Muscle of back (tissue), 13 donors: ENCODE measurements around the gene CCL22. TPM values are rescaled to one million over a fixed set of nuclear protein-coding genes. Genes with fewer than 3 reads are reported as not detected.
A peak's percentile ranks its signal among the peaks of the same experiment; 100 is the strongest.
"Not testable (repeated sequence)": the region's sequence is repeated elsewhere in the genome, so short reads cannot be mapped to it uniquely, and the experiment has no call there.

Source experiments
- DNase-seq, 3 donors: peaks; one replicate each; pipeline versions ENCODE4 v3.0.0 to v3.0.0-alpha.2; 2013
- long read RNA-seq, 9 donors: transcript quantifications; one replicate each; lab custom pipeline, GENCODE V29; 2026
- polyA plus RNA-seq, 10 donors: library from polyadenylated mRNA; unstranded; fragments of 120-200 nt; gene quantifications; one replicate each; pipeline ENCODE4 v1.2.1, GENCODE V29; 2013; ENCODE audit not compliant: insufficient read length in 10 of 10

The CCL22 gene, protein sequence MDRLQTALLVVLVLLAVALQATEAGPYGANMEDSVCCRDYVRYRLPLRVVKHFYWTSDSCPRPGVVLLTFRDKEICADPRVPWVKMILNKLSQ
- under 1 TPM in 9 of 10 donors, not detected in 1; 0.07 to 0.33 (median 0.11) TPM for polyA plus RNA-seq
- long read RNA-seq, donor 1: 0 reads
- long read RNA-seq, donor 2: 0 reads
- long read RNA-seq, donor 3, partial matches to known transcripts: 5 of 5 reads
- long read RNA-seq, donor 3, other reads (novel, unspliced or antisense): 0 of 5 reads
- long read RNA-seq, donor 4: 0 reads
- long read RNA-seq, donor 5: 0 reads
- long read RNA-seq, donor 6: 0 reads
- long read RNA-seq, donor 7: 0 reads
- long read RNA-seq, donor 8: 0 reads
- long read RNA-seq, donor 9: 0 reads

GRCh38 chr16:57358527-57359095 lies at the start of gene CCL22:
TSS of gene CCL22 (plus strand) at chr16:57358783. CDS start at chr16:57358817, 34 bp downstream.
- no peak for DNase-seq

DNA sequence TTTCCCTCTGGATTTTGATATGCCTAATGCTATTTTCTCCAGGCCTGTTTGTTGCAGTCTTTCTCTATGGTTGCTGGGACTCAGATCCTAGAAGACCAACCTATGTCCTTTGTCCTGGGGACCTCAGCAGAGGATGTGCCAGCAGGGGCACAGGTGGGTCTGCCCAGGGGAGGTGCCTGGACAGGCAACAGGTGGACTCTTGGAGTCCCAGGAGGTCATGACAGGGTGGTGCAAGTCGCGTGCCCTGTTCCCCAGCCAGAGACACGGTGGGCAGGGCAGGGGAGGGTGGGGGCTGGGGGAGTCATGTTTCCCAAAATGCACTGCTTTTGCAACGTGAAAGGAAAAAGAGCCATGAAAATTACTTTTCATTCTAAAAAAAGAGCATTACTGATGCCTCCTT lies 47.8 kb upstream of the CCL22 start:
- no peak for DNase-seq

DNA sequence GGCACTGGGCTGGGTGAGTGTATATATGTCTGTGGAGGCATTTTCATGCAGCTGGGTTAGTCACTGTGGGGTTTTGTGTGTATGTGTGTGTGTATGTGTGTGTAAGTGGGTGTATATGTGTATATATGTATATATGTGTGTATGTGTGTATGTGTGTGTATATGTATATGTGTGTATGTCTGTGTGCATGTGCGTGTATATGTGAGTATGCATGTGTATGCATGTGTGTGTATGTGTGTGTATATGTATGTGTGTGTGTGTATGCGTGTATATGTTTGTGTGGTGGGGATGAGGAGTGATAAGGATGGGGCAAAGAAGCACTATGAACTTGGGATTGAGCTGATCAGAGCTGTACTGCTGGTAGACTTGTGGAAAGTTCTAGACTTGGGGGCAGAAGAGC lies 45.1 kb upstream of the CCL22 start:
- DNase-seq: no peak

GRCh38 chr16:57314161-57314785 lies 44.3 kb upstream of the CCL22 start:
- no peak for DNase-seq

DNA sequence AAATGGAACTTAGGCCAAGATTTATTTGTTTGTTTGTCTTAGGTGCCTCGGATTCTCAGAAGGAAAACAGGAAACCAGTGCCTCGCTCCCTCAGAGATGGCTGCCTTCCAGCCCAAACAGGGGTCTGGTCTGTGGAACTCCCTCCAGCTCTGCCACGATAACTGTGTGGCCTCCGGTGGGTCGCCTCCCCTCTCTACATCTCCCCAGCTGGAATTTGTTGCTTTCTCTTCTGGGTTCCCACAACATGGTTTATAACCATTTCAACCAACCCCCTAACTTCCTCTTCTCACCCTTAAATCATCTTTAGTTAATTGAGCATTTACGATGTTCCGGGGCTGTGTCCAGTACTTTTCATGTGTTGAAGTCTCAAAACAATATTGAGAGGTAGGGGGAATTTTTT lies 43.2 kb upstream of the CCL22 start:
- no peak for DNase-seq

DNA sequence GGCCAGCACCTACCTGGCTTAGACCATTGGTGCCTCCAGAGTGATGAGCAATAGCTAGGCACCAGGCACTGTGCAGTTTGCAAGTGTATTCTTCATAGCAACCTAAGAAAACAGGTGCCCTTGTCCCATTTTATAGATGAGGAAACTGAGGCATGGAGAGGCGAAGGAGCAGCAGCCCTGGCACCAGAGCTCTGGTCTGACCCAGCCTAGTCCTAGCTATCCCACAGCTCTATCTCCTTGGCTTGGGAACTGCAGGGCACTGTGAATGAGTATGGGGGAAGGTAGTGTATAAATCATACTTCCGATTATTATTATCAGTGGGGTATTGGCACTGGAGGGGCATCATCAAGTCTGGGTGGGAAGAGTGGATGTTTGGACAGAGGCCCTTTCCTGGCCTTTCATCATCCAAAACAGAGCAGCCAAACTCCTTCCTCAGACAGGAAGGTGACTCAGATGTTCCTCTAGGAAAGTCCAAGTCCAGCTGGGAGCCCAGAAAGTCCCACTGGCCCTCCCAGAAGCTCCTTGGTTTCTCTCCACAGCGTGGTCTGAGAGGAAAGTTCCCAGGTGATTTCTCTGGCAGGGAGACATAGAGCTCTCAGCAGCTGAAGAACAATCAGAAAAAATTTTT lies 42.1 kb upstream of the CCL22 start:
- peak in 2 of 3 donors; percentile 52 to 68 for DNase-seq

DNA sequence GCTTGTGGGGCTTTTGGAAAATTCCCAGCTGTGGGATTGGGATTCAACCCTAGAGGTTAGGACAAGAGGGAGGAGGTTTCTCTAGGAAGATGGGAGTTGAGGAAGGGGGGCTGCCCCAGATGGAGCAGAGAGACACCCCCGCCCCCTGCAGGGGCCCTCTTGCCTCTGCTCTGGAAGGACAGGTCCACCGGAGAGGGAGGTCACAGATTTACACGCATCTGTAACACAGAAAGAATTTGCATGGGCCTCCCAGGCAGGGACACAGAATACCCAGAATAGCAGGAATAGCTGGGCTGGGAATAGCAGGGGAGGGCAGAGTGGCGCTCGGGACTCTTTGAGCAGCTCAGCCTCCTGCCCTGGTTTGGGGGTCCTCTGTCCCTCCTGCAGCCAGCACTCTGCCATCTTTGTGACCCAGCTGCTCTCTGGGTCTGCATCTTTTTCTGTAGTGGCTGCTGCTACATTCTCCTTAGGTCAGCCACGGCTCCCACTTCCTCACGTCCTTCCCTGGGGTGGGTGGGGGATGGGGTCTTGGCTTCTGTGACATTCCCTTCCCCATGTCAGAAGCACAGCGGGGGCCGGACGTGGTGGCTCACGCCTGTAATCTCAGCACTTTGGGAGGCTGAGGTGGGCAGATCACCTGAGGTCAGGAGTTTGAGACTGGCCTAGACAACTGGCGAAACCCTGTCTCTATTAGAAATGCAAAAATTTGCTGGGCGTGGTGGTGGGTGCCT lies 40.2 kb upstream of the CCL22 start:
- DNase-seq: peak in 1 of 3 donors; percentile 27

- no peak for DNase-seq
These were observed 38.9 kb upstream of the CCL22 start for GRCh38 chr16:57319646-57320045.

- no peak for DNase-seq
These were observed 33.8 kb upstream of the CCL22 start for GRCh38 chr16:57324749-57325148.

DNA sequence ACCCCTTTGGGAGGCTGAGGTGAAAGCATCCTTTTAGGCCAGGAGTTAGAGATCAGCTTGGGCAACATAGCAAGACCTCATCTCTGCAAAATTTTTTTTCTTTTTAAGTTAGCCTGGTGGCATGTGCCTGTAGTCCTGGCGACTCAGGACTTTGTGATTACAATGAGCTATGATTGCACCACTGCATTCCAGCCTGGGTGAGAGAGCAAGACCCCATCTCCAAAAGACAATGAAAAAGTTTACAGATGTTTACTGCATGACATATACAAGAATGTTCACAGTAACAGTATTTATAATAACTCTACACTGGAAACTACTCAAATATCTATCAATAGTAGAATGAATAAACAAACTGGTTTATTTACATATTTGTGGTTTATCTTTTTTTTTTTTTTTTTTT lies 33.1 kb upstream of the CCL22 start:
- no peak for DNase-seq

- DNase-seq: no peak
These were observed 28.8 kb upstream of the CCL22 start for GRCh38 chr16:57329718-57330327.

DNA sequence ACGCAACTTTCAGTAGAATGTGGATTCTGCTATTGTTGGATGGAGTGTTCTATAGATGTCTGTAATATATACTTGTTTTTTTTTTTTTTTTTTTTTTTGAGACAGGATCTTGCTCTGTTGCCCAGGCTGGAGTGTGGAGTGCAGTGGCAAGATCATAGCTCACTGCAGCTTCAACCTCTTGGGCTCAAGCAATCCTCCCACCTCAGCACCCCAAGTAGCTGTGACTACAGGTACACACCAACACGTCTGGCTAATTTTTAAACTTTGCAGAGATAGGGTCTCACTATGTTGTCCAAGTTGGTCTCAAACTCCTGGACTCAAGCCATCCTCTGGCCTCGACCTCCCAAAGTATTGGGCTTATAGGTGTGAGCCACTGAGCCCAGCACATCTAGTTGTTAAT lies 27.2 kb upstream of the CCL22 start:
- DNase-seq: no peak

GRCh38 chr16:57333402-57333801 lies 25.2 kb upstream of the CCL22 start:
- no peak for DNase-seq

- no peak for DNase-seq
These were observed 23.2 kb upstream of the CCL22 start for GRCh38 chr16:57335366-57335765.

GRCh38 chr16:57341062-57341440 lies 17.5 kb upstream of the CCL22 start:
- DNase-seq: no peak

DNA sequence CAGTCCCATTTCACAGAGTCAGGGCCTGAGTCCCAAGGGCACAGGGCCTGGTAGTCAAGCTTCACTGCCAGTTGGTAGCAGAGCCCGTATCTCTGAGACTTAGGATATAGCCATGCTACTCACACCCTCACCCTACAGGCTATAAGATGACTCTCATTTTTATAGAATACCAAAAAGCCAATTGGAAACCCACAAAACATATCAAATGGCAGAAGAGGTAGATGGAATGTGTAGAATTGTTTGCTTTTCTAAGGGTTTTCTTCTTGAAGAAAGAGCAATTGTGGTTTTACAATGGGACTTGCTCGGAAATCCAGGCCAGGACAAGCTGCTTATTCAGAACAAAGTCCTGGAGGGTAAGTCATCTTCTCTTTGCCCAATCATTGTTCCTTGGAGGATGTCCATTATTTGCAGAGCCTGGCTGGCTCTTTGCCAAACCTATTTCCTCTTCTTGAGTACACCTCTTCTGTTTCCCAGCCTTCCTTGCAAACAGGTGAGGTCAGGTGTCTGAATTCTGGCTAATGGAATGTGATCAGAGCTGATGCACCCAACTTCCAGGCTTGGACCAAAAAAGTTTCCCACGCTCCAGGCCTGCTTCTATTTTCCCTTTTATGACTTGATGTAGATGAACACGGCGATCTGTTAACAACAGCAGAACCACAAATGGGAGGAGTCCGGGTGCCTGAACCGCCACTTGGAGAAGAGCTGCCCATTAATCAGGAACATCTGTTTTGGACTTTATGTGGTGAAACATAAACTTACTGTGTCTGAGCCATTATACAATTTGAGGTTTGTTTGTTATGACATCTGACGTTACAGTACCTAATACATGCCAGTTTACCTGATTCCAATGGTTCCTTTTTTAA lies 16.9 kb upstream of the CCL22 start:
- peak in 2 of 3 donors; percentile 20 to 81 for DNase-seq

DNA sequence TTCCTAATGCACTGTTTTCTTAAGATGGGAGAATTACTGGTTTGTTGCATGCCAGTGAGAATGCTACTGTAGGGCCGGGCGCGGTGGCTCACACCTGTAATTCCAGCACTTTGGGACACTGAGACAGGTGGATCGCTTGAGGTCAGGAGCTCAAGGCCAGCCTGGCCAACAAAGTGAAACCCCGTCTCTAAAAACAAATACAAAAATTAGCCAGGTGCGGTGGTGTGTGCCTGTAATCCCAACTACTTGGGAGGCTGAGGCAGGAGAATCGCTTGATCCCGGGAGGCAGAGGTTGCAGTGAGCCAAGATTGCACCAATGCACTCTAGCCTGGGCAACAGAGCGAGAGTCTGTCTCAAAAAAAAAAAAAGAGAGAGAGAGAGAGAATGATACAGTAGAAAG lies 16.0 kb upstream of the CCL22 start:
- DNase-seq: not testable (repeated sequence)

- DNase-seq: no peak
These were observed 15.4 kb upstream of the CCL22 start for GRCh38 chr16:57343221-57343620.

GRCh38 chr16:57344094-57344493 lies 14.5 kb upstream of the CCL22 start:
- DNase-seq: not testable (repeated sequence)

GRCh38 chr16:57345021-57345420 lies 13.6 kb upstream of the CCL22 start:
- no peak for DNase-seq
